HL-60 (cell line): ENCODE measurements around the gene MAPK1.
"Not testable (repeated sequence)": the region's sequence is repeated elsewhere in the genome, so short reads cannot be mapped to it uniquely, and the experiment has no call there.

Experiments
- DNase-seq, 2 experiments: peaks; one replicate each; pipeline ENCODE4 v3.0.0-alpha.2; 2010 to 2020; ENCODE audit warnings: low read depth in 1 of 2, low spot score in 1 of 2
- H3K27ac ChIP-seq: fragments of 250-450 bp; sonication (Bioruptor Pico); replicated peaks from 2 replicates; pipeline ENCODE4 v1.5.1; 2020; ENCODE audit warnings: mild to moderate bottlenecking, moderate library complexity
- H3K27me3 ChIP-seq: fragments of 250-450 bp; sonication (Bioruptor Pico); 2 replicates; pipeline ENCODE4 v1.5.1; 2021; ENCODE audit warnings: mild to moderate bottlenecking, moderate library complexity; ENCODE audit not compliant: insufficient read depth, poor library complexity, severe bottlenecking
- H3K4me3 ChIP-seq: replicated peaks from 2 replicates; pipeline ENCODE4 v1.5.1; 2011; ENCODE audit warnings: mild to moderate bottlenecking, control low read depth, low read length; ENCODE audit not compliant: insufficient read depth
- CTCF ChIP-seq: IDR thresholded peaks from one replicate; pipeline ENCODE4 v1.5.1; 2011; ENCODE audit warnings: low read length, control low read depth, inconsistent platforms; ENCODE audit not compliant: insufficient read depth
- GABPA ChIP-seq: IDR thresholded peaks from 2 replicates; pipeline ENCODE4 v1.6.1; 2012; ENCODE audit warnings: low read depth
- POLR2AphosphoS5 ChIP-seq: IDR thresholded peaks from 2 replicates; pipeline ENCODE4 v1.6.1; 2012; ENCODE audit warnings: low read depth
- REST ChIP-seq: IDR thresholded peaks from 2 replicates; pipeline ENCODE4 v1.6.1; 2012; ENCODE audit warnings: low read depth; ENCODE audit not compliant: insufficient replicate concordance
- SPI1 ChIP-seq: IDR thresholded peaks from 2 replicates; pipeline ENCODE4 v1.6.1; 2012; ENCODE audit warnings: low read depth, mild to moderate bottlenecking, borderline replicate concordance

MAPK1 gene

GRCh38 chr22:21807544-21808529, 59.6 kb downstream of the MAPK1 start:
- Histone ChIP-seq H3K27me3 (no peaks in the 10 kb centered on the region), H3K4me3 (no peak overlapping the region), H3K27ac (no peak overlapping the region)
- DNase-seq: no peak
- TF ChIP-seq SPI1 (no peak), GABPA (no peak), CTCF (no peak), REST (no peak), POLR2AphosphoS5 (no peak)

- H3K4me3 ChIP-seq, H3K27me3 ChIP-seq, H3K27ac ChIP-seq, DNase-seq: not testable (repeated sequence)
Observed at GRCh38 chr22:21805325-21805724, 62.1 kb downstream of the MAPK1 start.

- H3K27me3 ChIP-seq: no peaks in the 10 kb centered on the region
- no peak for DNase-seq
- TF ChIP-seq GABPA (no peak), SPI1 (no peak), POLR2AphosphoS5 (no peak), CTCF (no peak), REST (no peak)
- H3K4me3 ChIP-seq: no peak overlapping the region
- H3K27ac ChIP-seq: no peak overlapping the region
Observed at GRCh38 chr22:21803811-21804249, 63.6 kb downstream of the MAPK1 start.

GRCh38 chr22:21802673-21803072, 64.8 kb downstream of the MAPK1 start:
- Histone ChIP-seq H3K4me3 (no peak overlapping the region), H3K27ac (no peak overlapping the region), H3K27me3 (no peaks in the 10 kb centered on the region)
- no peak for DNase-seq
- TF ChIP-seq GABPA (no peak), SPI1 (no peak), CTCF (no peak), POLR2AphosphoS5 (no peak), REST (no peak)
